SJSA1 (cell line): ENCODE data around the gene IER5. TPM values are rescaled to one million over a fixed set of nuclear protein-coding genes. Genes with fewer than 3 reads are reported as not detected.

ENCODE experiments used
- DNase-seq, 2 experiments: peaks; one replicate each; pipeline ENCODE4 v3.0.0-alpha.2; 2015 to 2020; ENCODE audit warnings: low spot score in 2 of 2, low read depth in 1 of 2
- H3K27ac ChIP-seq: fragments of 250-450 bp; sonication (Bioruptor Pico); 2 replicates; pipeline ENCODE4 v1.5.1; 2020; ENCODE audit warnings: mild to moderate bottlenecking, moderate library complexity
- H3K27me3 ChIP-seq: fragments of 250-450 bp; sonication (Bioruptor Pico); replicated peaks from 2 replicates; pipeline ENCODE4 v1.5.1; 2020; ENCODE audit warnings: mild to moderate bottlenecking, moderate library complexity
- H3K36me3 ChIP-seq: fragments of 250-450 bp; sonication (Bioruptor Pico); 2 replicates; pipeline ENCODE4 v1.5.1; 2020; ENCODE audit warnings: mild to moderate bottlenecking
- H3K4me1 ChIP-seq: fragments of 250-450 bp; sonication (Bioruptor Pico); replicated peaks from 2 replicates; pipeline ENCODE4 v1.6.1; 2021; ENCODE audit warnings: mild to moderate bottlenecking
- H3K4me3 ChIP-seq: fragments of 250-450 bp; sonication (Bioruptor Pico); 2 replicates; pipeline ENCODE4 v1.5.1; 2020; ENCODE audit warnings: mild to moderate bottlenecking
- H3K9me3 ChIP-seq: fragments of 250-450 bp; sonication (Bioruptor Pico); replicated peaks from 2 replicates; pipeline ENCODE4 v1.5.1; 2020; ENCODE audit warnings: mild to moderate bottlenecking
- total RNA-seq: library from RNA; depleted of rRNA; stranded (reverse); fragments of >200 nt; shearing (Covaris generic); gene quantifications from 2 replicates; pipeline ENCODE4 v1.2.3, GENCODE V29; 2014

The IER5 gene
- total RNA-seq, 1 experiment from 2014 or later = 67.6 TPM

GRCh38 chr1:181119093-181119989, 30.8 kb downstream of the IER5 start:
- peak; percentile 82 to 84 for DNase-seq
- Histone ChIP-seq H3K27me3 (no peaks in the 10 kb centered on the region), H3K9me3 (no peaks in the 10 kb centered on the region), H3K27ac (peak overlapping the region; percentile 44), H3K36me3 (no peaks in the 10 kb centered on the region), H3K4me3 (no peak overlapping the region), H3K4me1 (peaks cover 30% of the 10 kb centered on the region)

- no peaks in the 10 kb centered on the region for H3K36me3 ChIP-seq
- no peak overlapping the region for H3K27ac ChIP-seq
- peaks cover 30% of the 10 kb centered on the region for H3K4me1 ChIP-seq
- H3K4me3 ChIP-seq = no peak overlapping the region
- H3K27me3 ChIP-seq = no peaks in the 10 kb centered on the region
- DNase-seq = no peak
- H3K9me3 ChIP-seq = no peaks in the 10 kb centered on the region
Observed at GRCh38 chr1:181120924-181121323, 32.4 kb downstream of the IER5 start.

GRCh38 chr1:181121498-181121897, 33.0 kb downstream of the IER5 start:
- Histone ChIP-seq H3K36me3 (no peaks in the 10 kb centered on the region), H3K9me3 (no peaks in the 10 kb centered on the region), H3K27ac (no peak overlapping the region), H3K27me3 (no peaks in the 10 kb centered on the region), H3K4me1 (peaks cover 30% of the 10 kb centered on the region), H3K4me3 (no peak overlapping the region)
- no peak for DNase-seq

GRCh38 chr1:181122222-181122621, 33.7 kb downstream of the IER5 start:
- peaks cover 32% of the 10 kb centered on the region for H3K4me1 ChIP-seq
- no peak for DNase-seq
- no peaks in the 10 kb centered on the region for H3K36me3 ChIP-seq
- H3K4me3 ChIP-seq = no peak overlapping the region
- H3K27me3 ChIP-seq = no peaks in the 10 kb centered on the region
- no peaks in the 10 kb centered on the region for H3K9me3 ChIP-seq
- H3K27ac ChIP-seq = no peak overlapping the region

- Histone ChIP-seq H3K36me3 (no peaks in the 10 kb centered on the region), H3K4me3 (no peak overlapping the region), H3K9me3 (no peaks in the 10 kb centered on the region), H3K4me1 (peaks cover 29% of the 10 kb centered on the region), H3K27ac (no peak overlapping the region), H3K27me3 (no peaks in the 10 kb centered on the region)
- DNase-seq = no peak
Observed at GRCh38 chr1:181123173-181123572, 34.7 kb downstream of the IER5 start.

GRCh38 chr1:181124291-181124751, 35.8 kb downstream of the IER5 start:
- Histone ChIP-seq H3K27me3 (no peaks in the 10 kb centered on the region), H3K4me1 (peaks cover 25% of the 10 kb centered on the region), H3K36me3 (no peaks in the 10 kb centered on the region), H3K9me3 (no peaks in the 10 kb centered on the region), H3K27ac (no peak overlapping the region), H3K4me3 (no peak overlapping the region)
- no peak for DNase-seq

- no peak for DNase-seq
- Histone ChIP-seq H3K9me3 (no peaks in the 10 kb centered on the region), H3K27ac (no peak overlapping the region), H3K27me3 (no peaks in the 10 kb centered on the region), H3K4me1 (peaks cover 16% of the 10 kb centered on the region), H3K4me3 (no peak overlapping the region), H3K36me3 (no peaks in the 10 kb centered on the region)
Observed at GRCh38 chr1:181126289-181126688, 37.8 kb downstream of the IER5 start.

GRCh38 chr1:181126871-181127587, 38.5 kb downstream of the IER5 start:
- no peaks in the 10 kb centered on the region for H3K27me3 ChIP-seq
- no peak overlapping the region for H3K4me3 ChIP-seq
- H3K27ac ChIP-seq = no peak overlapping the region
- DNase-seq = no peak
- no peaks in the 10 kb centered on the region for H3K36me3 ChIP-seq
- H3K4me1 ChIP-seq = peaks cover 16% of the 10 kb centered on the region
- no peaks in the 10 kb centered on the region for H3K9me3 ChIP-seq

- Histone ChIP-seq H3K4me1 (peaks cover 16% of the 10 kb centered on the region), H3K27me3 (no peaks in the 10 kb centered on the region), H3K36me3 (no peaks in the 10 kb centered on the region), H3K27ac (no peak overlapping the region), H3K9me3 (no peaks in the 10 kb centered on the region), H3K4me3 (no peak overlapping the region)
- DNase-seq = no peak
Observed at GRCh38 chr1:181127898-181128453, 39.5 kb downstream of the IER5 start.

GRCh38 chr1:181128592-181129497, 40.3 kb downstream of the IER5 start:
- H3K36me3 ChIP-seq = no peaks in the 10 kb centered on the region
- H3K27ac ChIP-seq = no peak overlapping the region
- H3K4me3 ChIP-seq = no peak overlapping the region
- DNase-seq = no peak
- H3K9me3 ChIP-seq = no peaks in the 10 kb centered on the region
- H3K4me1 ChIP-seq = peaks cover 18% of the 10 kb centered on the region
- H3K27me3 ChIP-seq = no peaks in the 10 kb centered on the region

- H3K36me3 ChIP-seq = no peaks in the 10 kb centered on the region
- no peak for DNase-seq
Observed at GRCh38 chr1:181129771-181130606, 41.5 kb downstream of the IER5 start.

GRCh38 chr1:181131255-181131941, 42.9 kb downstream of the IER5 start:
- Histone ChIP-seq H3K4me1 (peaks cover 44% of the 10 kb centered on the region), H3K27ac (no peak overlapping the region), H3K36me3 (no peaks in the 10 kb centered on the region), H3K9me3 (no peaks in the 10 kb centered on the region), H3K27me3 (no peaks in the 10 kb centered on the region), H3K4me3 (no peak overlapping the region)
- DNase-seq = no peak

More at GRCh38 chr1:181129771-181130606, 41.5 kb downstream of the IER5 start:
- Histone ChIP-seq H3K27me3 (no peaks in the 10 kb centered on the region), H3K9me3 (no peaks in the 10 kb centered on the region), H3K4me1 (peaks cover 30% of the 10 kb centered on the region), H3K27ac (no peak overlapping the region), H3K4me3 (no peak overlapping the region)
